ENCODE results near the gene ADAMTS17. TPM values are rescaled to one million over a fixed set of nuclear protein-coding genes. Genes with fewer than 3 reads are reported as not detected.

The ADAMTS17 gene
- total and polyA plus RNA-seq, 3 donors from 2014 or later = 6.8 to 17.8 (median 12.4) TPM

DNA sequence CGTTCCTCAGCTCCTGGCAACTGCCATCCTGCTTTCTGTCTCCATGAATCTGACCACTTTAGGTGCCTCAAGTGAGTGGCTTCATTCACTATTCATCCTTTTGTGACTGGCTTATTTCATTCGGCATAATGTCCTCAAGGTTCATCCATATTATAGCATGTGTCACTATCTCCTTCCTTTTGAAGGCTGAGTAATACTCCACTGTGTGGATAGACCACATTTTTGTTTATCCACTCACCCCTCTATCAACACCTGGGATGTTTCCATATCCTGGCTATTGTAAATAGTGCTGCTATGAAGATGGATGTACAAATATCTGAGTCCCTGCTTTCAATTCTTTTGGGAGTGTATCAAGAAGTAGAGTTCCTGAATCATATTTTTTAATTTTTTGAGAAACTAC, 98.8 kb downstream of the ADAMTS17 start:
- 96 to 98% methylated on average over 2 of the region's 2 CpGs for WGBS, 2 donors
- no peak for DNase-seq
- no peak overlapping the region for H3K4me3 ChIP-seq
- intact Hi-C loops (cut with DNase I; ENCODE audit: low total_unique reads) = no loop called here
- no peaks in the 10 kb centered on the region for H3K36me3 ChIP-seq (ENCODE audit: low read depth, missing control alignments)
- TF ChIP-seq, protein P1, sequence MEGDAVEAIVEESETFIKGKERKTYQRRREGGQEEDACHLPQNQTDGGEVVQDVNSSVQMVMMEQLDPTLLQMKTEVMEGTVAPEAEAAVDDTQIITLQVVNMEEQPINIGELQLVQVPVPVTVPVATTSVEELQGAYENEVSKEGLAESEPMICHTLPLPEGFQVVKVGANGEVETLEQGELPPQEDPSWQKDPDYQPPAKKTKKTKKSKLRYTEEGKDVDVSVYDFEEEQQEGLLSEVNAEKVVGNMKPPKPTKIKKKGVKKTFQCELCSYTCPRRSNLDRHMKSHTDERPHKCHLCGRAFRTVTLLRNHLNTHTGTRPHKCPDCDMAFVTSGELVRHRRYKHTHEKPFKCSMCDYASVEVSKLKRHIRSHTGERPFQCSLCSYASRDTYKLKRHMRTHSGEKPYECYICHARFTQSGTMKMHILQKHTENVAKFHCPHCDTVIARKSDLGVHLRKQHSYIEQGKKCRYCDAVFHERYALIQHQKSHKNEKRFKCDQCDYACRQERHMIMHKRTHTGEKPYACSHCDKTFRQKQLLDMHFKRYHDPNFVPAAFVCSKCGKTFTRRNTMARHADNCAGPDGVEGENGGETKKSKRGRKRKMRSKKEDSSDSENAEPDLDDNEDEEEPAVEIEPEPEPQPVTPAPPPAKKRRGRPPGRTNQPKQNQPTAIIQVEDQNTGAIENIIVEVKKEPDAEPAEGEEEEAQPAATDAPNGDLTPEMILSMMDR (IDR thresholded peaks at IDR 0.05) = no peak
- no peak for TF ChIP-seq POLR2A (IDR thresholded peaks at IDR 0.05)
- no peaks in the 10 kb centered on the region for H3K27me3 ChIP-seq
- H3K9me3 ChIP-seq = no peaks in the 10 kb centered on the region
- H3K27ac ChIP-seq = no peak overlapping the region
- H3K4me1 ChIP-seq = peaks cover 8% of the 10 kb centered on the region

DNA sequence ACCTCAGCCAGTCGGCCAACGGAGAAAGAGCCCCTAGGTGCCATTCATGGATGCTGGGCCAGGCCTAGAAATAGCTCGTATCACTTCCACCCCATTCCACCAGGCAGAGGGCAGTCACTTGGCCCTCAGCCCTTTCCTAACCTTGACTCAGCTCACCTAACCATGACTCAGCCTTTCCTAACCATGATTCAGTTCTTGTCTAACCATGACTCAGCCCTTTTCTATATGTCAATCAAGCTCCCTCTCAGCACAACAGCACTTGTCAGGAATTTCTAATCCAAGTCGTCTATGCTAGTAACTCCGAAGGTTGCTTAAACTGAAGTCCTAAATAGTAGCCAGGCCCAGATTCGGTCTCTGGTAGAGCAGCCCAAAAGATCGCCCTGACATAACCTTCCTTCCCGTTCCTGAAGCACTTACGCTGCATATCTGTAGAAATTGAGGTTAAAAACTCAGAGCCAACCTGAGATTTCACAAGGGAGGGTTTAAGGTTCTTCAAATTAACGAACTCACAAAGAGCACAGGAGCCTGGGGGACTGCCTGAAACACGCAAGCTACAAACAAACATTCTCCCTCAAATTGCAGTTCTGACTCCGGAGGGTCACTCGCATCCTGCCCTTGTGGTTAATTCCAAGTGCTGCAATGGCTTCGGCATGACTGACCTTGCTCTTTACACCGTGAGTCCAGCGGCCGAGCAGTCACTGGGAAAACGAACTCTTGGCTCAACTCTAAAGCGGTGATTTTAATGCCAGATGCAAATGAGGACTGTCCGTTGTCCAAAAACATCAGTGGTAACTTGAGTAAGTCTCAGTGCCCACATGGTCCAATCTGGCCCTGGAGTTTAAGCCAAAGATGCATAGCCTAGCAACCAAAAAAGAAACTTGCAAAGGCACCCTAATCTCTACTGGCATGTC, 99.9 kb downstream of the ADAMTS17 start:
- H3K36me3 ChIP-seq (ENCODE audit: low read depth, missing control alignments) = no peaks in the 10 kb centered on the region
- TF ChIP-seq, protein P1 (IDR thresholded peaks at IDR 0.05) = no peak
- no peak for TF ChIP-seq POLR2A (IDR thresholded peaks at IDR 0.05)
- WGBS, 2 donors = 50 to 61% methylated on average over 20 of the region's 20 CpGs
- H3K9me3 ChIP-seq = no peaks in the 10 kb centered on the region
- H3K4me3 ChIP-seq = no peak overlapping the region
- no peaks in the 10 kb centered on the region for H3K27me3 ChIP-seq
- no peak overlapping the region for H3K27ac ChIP-seq
- peaks cover 8% of the 10 kb centered on the region for H3K4me1 ChIP-seq
- intact Hi-C loops (cut with DNase I; ENCODE audit: low total_unique reads) = no loop called here
- DNase-seq = peak; percentile 71

DNA sequence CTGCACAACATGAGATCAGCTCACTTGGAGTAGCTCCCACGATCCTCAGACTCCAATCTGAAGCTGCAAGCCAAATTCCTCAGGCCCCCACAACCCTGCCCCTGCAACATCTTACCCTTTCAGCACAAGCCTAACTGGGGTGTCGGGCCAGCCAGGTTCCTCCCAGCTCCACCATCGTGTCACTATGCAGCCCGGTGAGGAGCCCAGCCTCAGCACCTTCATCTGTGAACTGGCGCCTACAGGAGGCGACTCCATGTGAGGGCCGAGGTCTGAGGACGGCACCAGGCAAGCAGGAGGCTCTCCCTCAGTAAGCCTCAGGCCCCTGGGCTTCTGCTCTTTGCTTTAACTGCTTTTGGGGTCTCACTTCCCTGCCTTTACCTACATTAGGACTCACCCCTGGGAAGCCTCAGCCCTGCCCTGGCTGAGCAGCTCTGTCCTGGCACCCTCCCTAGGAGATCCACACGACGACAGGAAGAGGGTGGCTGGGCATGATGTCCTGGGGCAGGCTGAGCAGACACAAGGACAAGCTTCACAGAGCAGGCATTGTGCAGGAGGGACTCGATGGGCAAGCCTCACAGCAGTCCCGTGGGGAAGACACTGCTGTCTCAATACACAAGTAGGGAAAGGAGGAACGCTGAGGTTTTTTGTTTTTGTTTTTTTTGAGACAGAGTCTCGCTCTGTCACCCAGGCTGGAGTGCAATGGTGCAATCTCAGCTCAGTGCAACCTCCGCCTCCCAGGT, 104.6 kb downstream of the ADAMTS17 start:
- H3K4me1 ChIP-seq = peaks cover 5% of the 10 kb centered on the region
- DNase-seq = no peak

DNA sequence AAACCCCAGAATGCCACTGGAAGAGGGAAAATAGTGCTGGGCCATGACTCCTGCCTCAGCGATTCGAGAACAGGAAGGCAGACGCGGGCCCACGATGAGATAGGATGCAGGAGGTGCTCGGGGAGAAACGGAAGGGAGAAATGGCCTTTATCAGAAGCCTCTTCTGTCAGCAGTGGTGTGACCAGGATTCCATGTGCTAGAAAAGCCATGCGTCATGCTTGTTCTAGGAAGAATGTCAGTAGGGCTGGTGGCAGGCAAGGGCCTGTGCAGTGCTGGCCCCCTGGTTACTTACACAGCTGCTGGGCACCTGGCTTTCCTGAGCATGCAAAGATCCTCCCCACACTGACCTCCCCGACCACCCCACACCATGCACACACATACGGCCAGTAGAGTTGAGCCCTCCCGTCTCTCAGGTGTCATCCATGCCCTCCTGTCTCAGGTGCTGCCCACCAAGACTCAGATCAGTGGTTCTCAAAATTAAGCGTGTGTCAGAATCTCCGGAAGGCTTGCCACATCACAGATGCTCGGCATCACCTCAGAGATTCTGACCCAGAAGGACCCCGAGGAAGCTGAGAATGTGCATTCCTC, 106.7 kb downstream of the ADAMTS17 start:
- no peak for TF ChIP-seq POLR2A (IDR thresholded peaks at IDR 0.05)
- TF ChIP-seq, protein P1 (IDR thresholded peaks at IDR 0.05) = no peak
- DNase-seq = no peak
- H3K27ac ChIP-seq = no peak overlapping the region
- intact Hi-C loops (cut with DNase I; ENCODE audit: low total_unique reads) = no loop called here
- WGBS, 2 donors = 74 to 84% methylated on average over 11 to 15 of the region's 15 CpGs
- H3K4me3 ChIP-seq = no peak overlapping the region
- H3K27me3 ChIP-seq = no peaks in the 10 kb centered on the region
- no peaks in the 10 kb centered on the region for H3K36me3 ChIP-seq (ENCODE audit: low read depth, missing control alignments)
- no peaks in the 10 kb centered on the region for H3K9me3 ChIP-seq
- H3K4me1 ChIP-seq = no peaks in the 10 kb centered on the region

More for the DNA sequence above, 104.6 kb downstream of the ADAMTS17 start:
- WGBS, 2 donors = 70 to 83% methylated on average over 9 to 15 of the region's 15 CpGs
- no peaks in the 10 kb centered on the region for H3K36me3 ChIP-seq (ENCODE audit: low read depth, missing control alignments)
- no peak overlapping the region for H3K4me3 ChIP-seq
- no peaks in the 10 kb centered on the region for H3K9me3 ChIP-seq
- H3K27ac ChIP-seq = no peak overlapping the region
- intact Hi-C loops (cut with DNase I; ENCODE audit: low total_unique reads) = no loop called here
- no peaks in the 10 kb centered on the region for H3K27me3 ChIP-seq
- TF ChIP-seq, protein P1 (IDR thresholded peaks at IDR 0.05) = no peak
- no peak for TF ChIP-seq POLR2A (IDR thresholded peaks at IDR 0.05)

Data from testis (tissue), 3 donors.